Stimulated activated CD8-positive, alpha-beta memory T cell treated with anti-CD3 and anti-CD28 coated beads, Interleukin-12 subunit alpha, Interleukin-12 subunit beta, amount 100 ng/mL, for 24 hours (primary cell): ENCODE data around the gene ANKS6.
"Not testable (repeated sequence)": the region's sequence is repeated elsewhere in the genome, so short reads cannot be mapped to it uniquely, and the experiment has no call there.

Experiments used
- DNase-seq: peaks from one replicate; pipeline ENCODE4 v3.0.0-alpha.2; 2020; ENCODE audit errors: extremely low read depth

ANKS6 gene

GRCh38 chr9:98702835-98703380 lies 93.4 kb downstream of the ANKS6 start:
- no peak for DNase-seq

- no peak for DNase-seq
Measured at GRCh38 chr9:98702340-98702739, 94.0 kb downstream of the ANKS6 start.

GRCh38 chr9:98701576-98701975 lies 94.8 kb downstream of the ANKS6 start:
- DNase-seq: no peak

GRCh38 chr9:98700801-98701200 lies 95.6 kb downstream of the ANKS6 start:
- no peak for DNase-seq

GRCh38 chr9:98698856-98699255 lies 97.5 kb downstream of the ANKS6 start:
- no peak for DNase-seq

GRCh38 chr9:98694943-98695342 lies 101.4 kb downstream of the ANKS6 start:
- no peak for DNase-seq

GRCh38 chr9:98692392-98692791 lies 104.0 kb downstream of the ANKS6 start:
- DNase-seq: no peak

GRCh38 chr9:98691890-98692289 lies 104.5 kb downstream of the ANKS6 start:
- no peak for DNase-seq

- DNase-seq: no peak
Measured at GRCh38 chr9:98690686-98691085, 105.7 kb downstream of the ANKS6 start.

GRCh38 chr9:98688710-98689495 lies 107.5 kb downstream of the ANKS6 start:
- no peak for DNase-seq

GRCh38 chr9:98687911-98688310 lies 108.4 kb downstream of the ANKS6 start:
- no peak for DNase-seq

GRCh38 chr9:98686961-98687855 lies 109.1 kb downstream of the ANKS6 start:
- no peak for DNase-seq

- not testable (repeated sequence) for DNase-seq
Measured at GRCh38 chr9:98684816-98685215, 111.5 kb downstream of the ANKS6 start.
